Measurements from ENCODE around the gene ANKLE2.

ANKLE2 gene

GRCh38 chr12:132687211-132688164 is 74.1 kb downstream of the ANKLE2 start, which contains the start of the genes POLE and PXMP2:
TSS of gene POLE (minus strand) at chr12:132687342. CDS start at chr12:132687315, 27 bp downstream.
TSS of gene PXMP2 (plus strand) at chr12:132687587. CDS start at chr12:132687671, 84 bp downstream.
- DNase-seq: peak; percentile 96

- DNase-seq: no peak
Measured at GRCh38 chr12:132686825-132687210, 74.8 kb downstream of the ANKLE2 start.

GRCh38 chr12:132685400-132685799 is 76.2 kb downstream of the ANKLE2 start:
- no peak for DNase-seq

GRCh38 chr12:132677492-132677891 is 84.1 kb downstream of the ANKLE2 start:
- no peak for DNase-seq

- no peak for DNase-seq
Measured at GRCh38 chr12:132675757-132676432, 85.7 kb downstream of the ANKLE2 start.
